IgD-negative memory B cell (primary cell): ENCODE results near the gene SNRK. TPM values are rescaled to one million over a fixed set of nuclear protein-coding genes. Genes with fewer than 3 reads are reported as not detected.
"Not testable (repeated sequence)": the region's sequence is repeated elsewhere in the genome, so short reads cannot be mapped to it uniquely, and the experiment has no call there.

Experiments
- H3K27ac Mint-ChIP-seq, 3 donors: one replicate each; pipeline ENCODE4 v1.8.0; 2020 to 2022; ENCODE audit warnings: mild to moderate bottlenecking in 3 of 3, mixed read lengths in 3 of 3, moderate library complexity in 1 of 3
- H3K27me3 Mint-ChIP-seq: one replicate; pipeline ENCODE4 v1.8.0; 2021; ENCODE audit warnings: mixed read lengths
- H3K36me3 Mint-ChIP-seq: one replicate; pipeline ENCODE4 v1.8.0; 2020; ENCODE audit warnings: mild to moderate bottlenecking, mixed read lengths
- H3K4me1 Mint-ChIP-seq, 3 donors: one replicate each; pipeline ENCODE4 v1.8.0; 2020 to 2022; ENCODE audit warnings: mixed read lengths in 3 of 3, mild to moderate bottlenecking in 1 of 3
- H3K4me3 Mint-ChIP-seq, 4 donors: one replicate each; pipeline ENCODE4 v1.8.0; 2020 to 2022; ENCODE audit warnings: mild to moderate bottlenecking in 4 of 4, mixed read lengths in 4 of 4, moderate library complexity in 3 of 4
- H3K9me3 Mint-ChIP-seq, 3 donors: one replicate each; pipeline ENCODE4 v1.8.0; 2020 to 2021; ENCODE audit warnings: mixed read lengths in 3 of 3, mild to moderate bottlenecking in 1 of 3
- polyA plus RNA-seq: library from polyadenylated mRNA; unstranded; fragments of 300-500 nt; fragmentation: Illumina TruSeq; gene quantifications from one replicate; pipeline ENCODE4 v1.2.3, GENCODE V29; 2021

The SNRK gene
- polyA plus RNA-seq, 1 donor from 2014 or later = 24.8 TPM

- Mint-ChIP-seq H3K36me3 (peaks cover 32% of the 10 kb centered on the region), H3K27me3 (no peaks in the 10 kb centered on the region), H3K27ac (no peak overlapping the region), H3K4me1 (peaks cover 0 to 3% (median 0%) of the 10 kb centered on the region in 3 donors), H3K9me3 (peaks cover 15 to 43% (median 27%) of the 10 kb centered on the region in 3 donors), H3K4me3 (no peak overlapping the region)
These were observed 67.1 kb downstream of the SNRK start for GRCh38 chr3:43353393-43353792.

GRCh38 chr3:43353923-43354670 lies 67.8 kb downstream of the SNRK start:
- H3K4me3 Mint-ChIP-seq = no peak overlapping the region
- H3K27me3 Mint-ChIP-seq = no peaks in the 10 kb centered on the region
- peaks cover 0 to 3% (median 0%) of the 10 kb centered on the region in 3 donors for H3K4me1 Mint-ChIP-seq
- H3K27ac Mint-ChIP-seq = no peak overlapping the region
- peaks cover 26% of the 10 kb centered on the region for H3K36me3 Mint-ChIP-seq
- H3K9me3 Mint-ChIP-seq = peaks cover 17 to 43% (median 27%) of the 10 kb centered on the region in 3 donors

DNA sequence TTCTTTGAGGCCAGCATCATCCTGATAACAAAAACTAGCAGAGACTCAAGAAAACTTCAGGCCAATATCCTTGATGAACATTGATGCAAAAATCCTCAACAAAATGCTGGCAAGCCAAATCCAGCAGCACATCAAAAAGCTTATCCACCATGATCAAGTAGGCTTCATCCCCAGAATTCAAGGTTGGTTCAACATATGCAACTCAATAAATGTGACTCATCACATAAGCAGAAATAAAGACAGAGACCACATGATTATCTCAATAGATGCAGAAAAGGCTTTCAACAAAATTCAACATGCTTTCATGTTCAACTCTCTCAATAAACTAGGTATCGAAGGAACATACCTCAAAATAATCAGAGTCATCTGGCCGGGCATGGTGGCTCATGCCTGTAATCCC lies 69.7 kb downstream of the SNRK start:
- Mint-ChIP-seq H3K9me3 (peaks cover 17 to 40% (median 27%) of the 10 kb centered on the region in 3 donors), H3K36me3 (peaks cover 14% of the 10 kb centered on the region)
- H3K4me1 Mint-ChIP-seq, H3K27ac Mint-ChIP-seq, H3K4me3 Mint-ChIP-seq, H3K27me3 Mint-ChIP-seq: not testable (repeated sequence)

GRCh38 chr3:43361077-43361476 lies 74.7 kb downstream of the SNRK start:
- Mint-ChIP-seq H3K4me1 (no peaks in the 10 kb centered on the region), H3K27ac (no peak overlapping the region), H3K36me3 (peaks cover 4% of the 10 kb centered on the region), H3K4me3 (no peak overlapping the region), H3K27me3 (no peaks in the 10 kb centered on the region), H3K9me3 (peaks cover 2 to 5% (median 5%) of the 10 kb centered on the region in 3 donors)

GRCh38 chr3:43362183-43362582 lies 75.8 kb downstream of the SNRK start:
- Mint-ChIP-seq H3K27me3 (no peaks in the 10 kb centered on the region), H3K4me3 (no peak overlapping the region), H3K4me1 (no peaks in the 10 kb centered on the region), H3K9me3 (peaks cover 0 to 5% (median 2%) of the 10 kb centered on the region in 3 donors), H3K27ac (no peak overlapping the region), H3K36me3 (peaks cover 4% of the 10 kb centered on the region)

- H3K36me3 Mint-ChIP-seq = peaks cover 4% of the 10 kb centered on the region
- H3K4me3 Mint-ChIP-seq = no peak overlapping the region
- H3K4me1 Mint-ChIP-seq = no peaks in the 10 kb centered on the region
- no peaks in the 10 kb centered on the region for H3K27me3 Mint-ChIP-seq
- H3K9me3 Mint-ChIP-seq = peaks cover 0 to 3% (median 0%) of the 10 kb centered on the region in 3 donors
- H3K27ac Mint-ChIP-seq = no peak overlapping the region
These were observed 76.6 kb downstream of the SNRK start for GRCh38 chr3:43362961-43363360.

- peaks cover 4% of the 10 kb centered on the region for H3K36me3 Mint-ChIP-seq
- H3K9me3 Mint-ChIP-seq = no peaks in the 10 kb centered on the region
- no peak overlapping the region for H3K4me3 Mint-ChIP-seq
- H3K27me3 Mint-ChIP-seq = no peaks in the 10 kb centered on the region
- H3K4me1 Mint-ChIP-seq = no peaks in the 10 kb centered on the region
- no peak overlapping the region for H3K27ac Mint-ChIP-seq
These were observed 77.4 kb downstream of the SNRK start for GRCh38 chr3:43363621-43364266.

- Mint-ChIP-seq H3K27ac (no peak overlapping the region), H3K4me3 (no peak overlapping the region), H3K9me3 (no peaks in the 10 kb centered on the region), H3K36me3 (peaks cover 4% of the 10 kb centered on the region), H3K27me3 (no peaks in the 10 kb centered on the region), H3K4me1 (no peaks in the 10 kb centered on the region)
These were observed 78.2 kb downstream of the SNRK start for GRCh38 chr3:43364494-43364893.

DNA sequence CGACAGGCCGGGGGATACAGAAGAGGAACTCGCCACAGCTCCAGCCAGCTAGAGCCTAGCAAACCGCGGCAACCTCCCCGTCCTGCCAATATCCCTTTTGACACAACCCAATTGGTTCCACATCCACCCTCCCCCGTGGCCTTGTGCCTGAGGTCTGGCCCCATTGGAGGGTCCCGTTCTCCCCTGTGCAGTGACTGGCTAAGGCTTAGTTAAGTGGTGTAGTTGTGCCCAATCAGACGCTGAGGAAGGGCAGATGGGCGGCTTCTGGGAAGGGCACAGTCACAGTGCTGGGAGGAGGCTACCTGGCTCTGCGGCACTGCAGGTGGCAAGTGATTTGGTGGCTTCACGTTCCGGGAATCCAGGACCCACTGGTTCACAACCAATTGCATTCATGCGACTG lies 78.6 kb downstream of the SNRK start:
- peaks cover 4% of the 10 kb centered on the region for H3K36me3 Mint-ChIP-seq
- H3K27ac Mint-ChIP-seq = no peak overlapping the region
- H3K27me3 Mint-ChIP-seq = no peaks in the 10 kb centered on the region
- H3K4me1 Mint-ChIP-seq = no peaks in the 10 kb centered on the region
- H3K4me3 Mint-ChIP-seq = no peak overlapping the region
- H3K9me3 Mint-ChIP-seq = no peaks in the 10 kb centered on the region

GRCh38 chr3:43365601-43366305 lies 79.4 kb downstream of the SNRK start:
- H3K9me3 Mint-ChIP-seq = no peaks in the 10 kb centered on the region
- H3K27ac Mint-ChIP-seq = no peak overlapping the region
- peaks cover 4% of the 10 kb centered on the region for H3K36me3 Mint-ChIP-seq
- no peaks in the 10 kb centered on the region for H3K4me1 Mint-ChIP-seq
- no peak overlapping the region for H3K4me3 Mint-ChIP-seq
- no peaks in the 10 kb centered on the region for H3K27me3 Mint-ChIP-seq

DNA sequence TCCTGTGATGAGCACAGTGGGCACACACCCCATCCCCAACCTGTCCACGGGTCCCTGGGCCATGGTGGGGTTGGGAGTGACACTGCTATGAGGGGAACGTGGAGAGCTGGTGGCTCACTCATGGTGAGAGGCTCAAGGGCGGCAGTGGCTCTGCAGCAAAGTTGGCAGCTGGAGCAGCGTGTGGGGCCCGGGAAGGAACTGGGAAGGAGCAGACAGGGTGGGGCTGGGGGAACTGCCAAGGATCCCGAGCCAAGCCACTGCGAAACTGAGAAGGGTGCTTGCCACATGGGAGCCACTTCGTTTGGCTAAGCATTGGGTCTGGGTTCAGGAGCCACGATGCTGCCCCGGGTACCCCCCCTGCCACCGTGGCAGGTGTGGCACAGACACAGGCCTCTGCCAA lies 80.1 kb downstream of the SNRK start:
- peaks cover 4% of the 10 kb centered on the region for H3K36me3 Mint-ChIP-seq
- no peak overlapping the region for H3K27ac Mint-ChIP-seq
- no peaks in the 10 kb centered on the region for H3K27me3 Mint-ChIP-seq
- H3K4me1 Mint-ChIP-seq = no peaks in the 10 kb centered on the region
- H3K9me3 Mint-ChIP-seq = no peaks in the 10 kb centered on the region
- H3K4me3 Mint-ChIP-seq = no peak overlapping the region

- Mint-ChIP-seq H3K27me3 (no peaks in the 10 kb centered on the region), H3K4me3 (no peak overlapping the region), H3K27ac (no peak overlapping the region), H3K36me3 (peaks cover 4% of the 10 kb centered on the region), H3K9me3 (no peaks in the 10 kb centered on the region), H3K4me1 (no peaks in the 10 kb centered on the region)
These were observed 80.5 kb downstream of the SNRK start for GRCh38 chr3:43366885-43367284.

DNA sequence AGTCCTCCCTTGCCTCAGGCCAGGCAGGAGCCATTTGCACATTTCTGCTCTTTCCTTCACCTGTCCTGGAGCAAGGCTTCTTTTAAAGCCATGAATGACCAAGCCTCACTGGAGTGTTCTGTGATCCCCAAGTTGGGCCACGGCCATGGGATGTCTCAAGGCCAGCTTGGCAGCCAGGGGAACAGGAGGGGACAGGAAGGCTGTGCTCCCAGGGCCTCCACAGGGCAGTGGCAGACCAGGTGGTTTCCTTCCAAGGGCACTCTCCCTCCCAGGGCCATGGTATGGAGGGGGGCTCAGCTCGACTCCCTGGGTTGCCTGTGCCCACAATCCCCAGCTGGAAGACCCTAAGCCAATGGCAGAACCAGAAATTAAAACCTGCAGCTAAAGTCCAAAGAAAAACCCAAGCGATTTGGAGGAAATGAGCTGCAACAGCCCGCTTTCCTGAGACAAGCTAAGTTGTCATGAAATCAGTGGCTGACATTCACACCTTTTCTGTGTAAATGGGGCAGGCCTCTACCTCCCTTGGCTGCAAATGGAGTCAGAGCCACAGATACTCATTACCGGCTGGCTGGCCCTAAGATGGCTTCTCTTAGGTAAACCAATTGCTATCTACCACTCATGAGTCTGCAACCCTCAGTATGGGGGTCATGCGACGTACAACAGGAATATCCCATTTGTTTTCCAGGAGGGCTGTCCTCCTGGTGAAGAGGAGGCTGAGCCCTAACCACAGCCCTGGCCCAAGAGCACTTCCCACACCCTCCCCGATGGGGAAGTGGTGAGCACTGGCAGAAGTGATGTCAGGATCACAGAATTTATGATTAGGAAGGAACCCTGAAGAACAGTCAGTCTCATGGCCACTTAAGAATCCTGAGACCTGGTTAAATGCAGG lies 83.3 kb downstream of the SNRK start:
- Mint-ChIP-seq H3K27ac (no peak overlapping the region), H3K36me3 (no peaks in the 10 kb centered on the region), H3K4me1 (no peaks in the 10 kb centered on the region), H3K4me3 (no peak overlapping the region), H3K27me3 (no peaks in the 10 kb centered on the region), H3K9me3 (no peaks in the 10 kb centered on the region)

GRCh38 chr3:43370293-43370980 lies 84.1 kb downstream of the SNRK start:
- H3K36me3 Mint-ChIP-seq = no peaks in the 10 kb centered on the region
- peak overlapping the region in 1 of 3 donors; percentile 71 for H3K27ac Mint-ChIP-seq
- no peak overlapping the region for H3K4me3 Mint-ChIP-seq
- H3K9me3 Mint-ChIP-seq = no peaks in the 10 kb centered on the region
- H3K27me3 Mint-ChIP-seq = no peaks in the 10 kb centered on the region
- no peaks in the 10 kb centered on the region for H3K4me1 Mint-ChIP-seq
